Esophagus muscularis mucosa (tissue), 4 donors: ENCODE results near the gene CEP112. TPM values are rescaled to one million over a fixed set of nuclear protein-coding genes. Genes with fewer than 3 reads are reported as not detected.
A peak's percentile ranks its signal among the peaks of the same experiment; 100 is the strongest.

ENCODE experiments used
- DNase-seq: peaks from one replicate; pipeline ENCODE4 v3.0.0-alpha.2; 2017; ENCODE audit errors: extremely low spot score
- H3K27ac ChIP-seq, 4 donors: fragments of 200-600 bp; sonication (generic); replicated peaks in 1 of 4; 1 replicate in 3 of 4; 2 replicates in 1 of 4; pipeline ENCODE4 v1.5.1; 2016 to 2019; ENCODE audit warnings: mild to moderate bottlenecking in 1 of 4
- H3K27me3 ChIP-seq, 4 donors: fragments of 200-600 bp; sonication (generic); one replicate each; pipeline versions ENCODE4 v1.5.1 to v1.6.0; 2016 to 2019
- H3K36me3 ChIP-seq, 4 donors: fragments of 200-600 bp; sonication (generic); one replicate each; pipeline ENCODE4 v1.5.1; 2016 to 2019
- H3K4me1 ChIP-seq, 4 donors: fragments of 200-600 bp; sonication (generic); one replicate each; pipeline ENCODE4 v1.5.1; 2016 to 2019
- H3K4me3 ChIP-seq, 4 donors: fragments of 200-600 bp; sonication (generic); 1 replicate in 2 of 4; 2 replicates in 2 of 4; pipeline ENCODE4 v1.5.1; 2016 to 2019; ENCODE audit warnings: mild to moderate bottlenecking in 4 of 4, moderate library complexity in 1 of 4
- H3K9me3 ChIP-seq, 4 donors: fragments of 200-600 bp; sonication (generic); 1 replicate in 3 of 4; 2 replicates in 1 of 4; pipeline ENCODE4 v1.5.1; 2016 to 2019
- CTCF ChIP-seq, 3 experiments: fragments of 200-600 bp in 2 of 3; fragments of 450-650 bp in 1 of 3; sonication (generic) in 2 of 3; IDR thresholded peaks; one replicate each; pipeline ENCODE4 v1.5.1; 2017 to 2019; ENCODE audit warnings: antibody characterized with exemption in 3 of 3, mild to moderate bottlenecking in 2 of 3, moderate library complexity in 1 of 3
- EP300 ChIP-seq: sonication (generic); formaldehyde crosslinking; IDR thresholded peaks from one replicate; pipeline ENCODE4 v1.6.1; 2017; ENCODE audit warnings: antibody characterized with exemption
- POLR2A ChIP-seq: fragments of 450-650 bp; IDR thresholded peaks from one replicate; pipeline ENCODE4 v1.6.1; 2017; ENCODE audit warnings: antibody characterized with exemption, moderate library complexity, mild to moderate bottlenecking, low read depth
- POLR2AphosphoS5 ChIP-seq, 2 donors: sonication (generic); formaldehyde crosslinking; IDR thresholded peaks; one replicate each; pipeline ENCODE4 v1.6.1; 2017; ENCODE audit warnings: antibody characterized with exemption in 2 of 2
- WGBS: methylation state at CpG from one replicate; pipeline ENCODE4 v1.1.5; 2018; 5-methylcytosine and 5-hydroxymethylcytosine counted together
- intact Hi-C: fragments of 100-400 bp; cut with DNase I; formaldehyde crosslinking; loops from one replicate; pipeline ENCODE4 v1.15.1; 2023
- total RNA-seq, 4 donors: library from RNA; depleted of rRNA; stranded (reverse); fragments of >200 nt; gene quantifications; one replicate each; pipeline versions ENCODE4 v1.1.0 to v1.2.1, GENCODE V29; 2016

CEP112 gene
- total RNA-seq, 4 donors from 2014 or later, result 17.0 to 24.7 (median 23.2) TPM

GRCh38 chr17:65750166-65750565, 441.8 kb downstream of the CEP112 start:
- no peak for DNase-seq
- WGBS, result 86% methylated on average over 1 of the region's 1 CpG
- no peaks in the 10 kb centered on the region for H3K27me3 ChIP-seq
- H3K4me3 ChIP-seq, result no peak overlapping the region
- intact Hi-C loops, result no loop called here
- no peak for TF ChIP-seq POLR2AphosphoS5 (IDR thresholded peaks at IDR 0.05)
- TF ChIP-seq POLR2A, result no peak
- no peak for TF ChIP-seq CTCF (IDR thresholded peaks at IDR 0.05)
- no peak for TF ChIP-seq EP300
- H3K9me3 ChIP-seq, result no peaks in the 10 kb centered on the region
- H3K36me3 ChIP-seq, result no peaks in the 10 kb centered on the region
- H3K4me1 ChIP-seq, result peaks cover 11 to 56% (median 48%) of the 10 kb centered on the region in 4 donors
- peak overlapping the region; percentile 28 to 57 (median 52) for H3K27ac ChIP-seq

GRCh38 chr17:65749479-65749878, 442.5 kb downstream of the CEP112 start:
- Histone ChIP-seq H3K4me1 (peaks cover 11 to 56% (median 50%) of the 10 kb centered on the region in 4 donors), H3K27ac (peak overlapping the region in 1 of 4 donors; percentile 57), H3K9me3 (no peaks in the 10 kb centered on the region), H3K4me3 (no peak overlapping the region), H3K27me3 (no peaks in the 10 kb centered on the region), H3K36me3 (no peaks in the 10 kb centered on the region)
- TF ChIP-seq POLR2AphosphoS5 (IDR thresholded peaks at IDR 0.05) (no peak), POLR2A (no peak), CTCF (IDR thresholded peaks at IDR 0.05) (no peak)
- 94% methylated on average over 2 of the region's 2 CpGs for whole genome bisulfite sequencing
- intact Hi-C loops, result no loop called here
- DNase-seq, result no peak

- no peak for TF ChIP-seq CTCF (IDR thresholded peaks at IDR 0.05)
- no peaks in the 10 kb centered on the region for H3K27me3 ChIP-seq
- H3K27ac ChIP-seq, result no peak overlapping the region
- no peaks in the 10 kb centered on the region for H3K9me3 ChIP-seq
- H3K36me3 ChIP-seq, result no peaks in the 10 kb centered on the region
- H3K4me1 ChIP-seq, result peaks cover 0 to 42% (median 36%) of the 10 kb centered on the region in 4 donors
- no peak for DNase-seq
- no peak overlapping the region for H3K4me3 ChIP-seq
- intact Hi-C loops, result no loop called here
Measured at GRCh38 chr17:65745241-65745640, 446.7 kb downstream of the CEP112 start.

GRCh38 chr17:65743308-65743655, 448.7 kb downstream of the CEP112 start:
- peak overlapping the region in 3 of 4 donors; percentile 39 to 62 (median 56) for H3K27ac ChIP-seq
- no peak for DNase-seq
- peaks cover 0 to 6% (median 0%) of the 10 kb centered on the region in 4 donors for H3K9me3 ChIP-seq
- no peak for TF ChIP-seq EP300
- TF ChIP-seq POLR2A, result no peak
- TF ChIP-seq POLR2AphosphoS5 (IDR thresholded peaks at IDR 0.05), result no peak
- no peak for TF ChIP-seq CTCF (IDR thresholded peaks at IDR 0.05)
- WGBS, result 3% methylated on average over 1 of the region's 1 CpG
- H3K4me3 ChIP-seq, result no peak overlapping the region
- H3K27me3 ChIP-seq, result no peaks in the 10 kb centered on the region
- intact Hi-C loops, result no loop called here
- peaks cover 0 to 9% (median 0%) of the 10 kb centered on the region in 4 donors for H3K36me3 ChIP-seq
- H3K4me1 ChIP-seq, result peaks cover 0 to 33% (median 29%) of the 10 kb centered on the region in 4 donors
